CD4-positive, alpha-beta T cell (primary cell): ENCODE data around the gene TMEM43. TPM values are rescaled to one million over a fixed set of nuclear protein-coding genes. Genes with fewer than 3 reads are reported as not detected.

Source experiments
- ATAC-seq: fragments of 200-7000 bp; cut with Tn5 transposase; one replicate; pipeline ENCODE4 v1.10.0; 2022; ENCODE audit warnings: mild to moderate bottlenecking; ENCODE audit not compliant: poor library complexity
- CTCF ChIA-PET: fragments of 350-600 bp; sonication (Branson Sonifier 250); formaldehyde crosslinking; loops from one replicate; lab custom pipeline; 2021; ENCODE audit warnings: antibody characterized with exemption, inconsistent platforms; lab: Charles Lee
- POLR2A ChIA-PET: fragments of 350-600 bp; sonication (Branson Sonifier 250); formaldehyde crosslinking; loops from one replicate; lab custom pipeline; 2021; ENCODE audit warnings: antibody characterized with exemption, inconsistent platforms; lab: Charles Lee
- DNase-seq, 14 experiments: peaks; one replicate each; pipeline ENCODE4 v3.0.0-alpha.2; 2013 to 2020; ENCODE audit warnings: mixed read lengths in 2 of 14
- H3K27ac ChIP-seq, 2 donors: one replicate each; pipeline versions ENCODE4 v1.5.1 to v1.7.0; 2013; ENCODE audit warnings: low read length in 2 of 2, low read depth in 1 of 2, mild to moderate bottlenecking in 1 of 2
- H3K27me3 ChIP-seq, 2 experiments: 1 replicate in 1 of 2; 2 replicates in 1 of 2; pipeline versions ENCODE4 v1.6.1 to v1.7.0; 2013; ENCODE audit warnings: low read length in 2 of 2, control low read depth in 1 of 2, mild to moderate bottlenecking in 1 of 2, moderate library complexity in 1 of 2; ENCODE audit not compliant: insufficient read depth in 2 of 2, control insufficient read depth in 1 of 2
- H3K36me3 ChIP-seq: one replicate; pipeline ENCODE4 v1.6.1; 2013; ENCODE audit warnings: low read length, control low read depth; ENCODE audit not compliant: insufficient read depth
- H3K4me1 ChIP-seq: one replicate; pipeline ENCODE4 v1.6.1; 2013; ENCODE audit warnings: low read length, control low read depth; ENCODE audit not compliant: insufficient read depth
- H3K4me3 ChIP-seq: one replicate; pipeline ENCODE4 v1.5.1; 2013; ENCODE audit warnings: mild to moderate bottlenecking, low read length, moderate library complexity
- H3K9me3 ChIP-seq, 2 experiments: 1 replicate in 1 of 2; 2 replicates in 1 of 2; pipeline versions ENCODE4 v1.6.1 to v1.7.0; 2013; ENCODE audit warnings: low read length in 2 of 2, mild to moderate bottlenecking in 2 of 2, control low read depth in 1 of 2, moderate library complexity in 1 of 2; ENCODE audit not compliant: control insufficient read depth in 1 of 2, insufficient read depth in 1 of 2
- H3K27ac Mint-ChIP-seq: one replicate; pipeline ENCODE4 v1.8.0; 2020; ENCODE audit warnings: mixed read lengths
- H3K27me3 Mint-ChIP-seq: one replicate; pipeline ENCODE4 v1.8.0; 2021; ENCODE audit warnings: mixed read lengths
- H3K36me3 Mint-ChIP-seq: one replicate; pipeline ENCODE4 v1.8.0; 2021; ENCODE audit warnings: low read depth, mixed read lengths
- H3K4me1 Mint-ChIP-seq: one replicate; pipeline ENCODE4 v1.8.0; 2021; ENCODE audit warnings: low read depth, mixed read lengths
- H3K4me3 Mint-ChIP-seq: one replicate; pipeline ENCODE4 v1.8.0; 2020; ENCODE audit warnings: mild to moderate bottlenecking, mixed read lengths
- H3K9me3 Mint-ChIP-seq: one replicate; pipeline ENCODE4 v1.8.0; 2020; ENCODE audit warnings: mixed read lengths
- CTCF ChIP-seq: fragments of 200-600 bp; IDR thresholded peaks from one replicate; pipeline ENCODE4 v1.8.0; 2022; ENCODE audit warnings: antibody characterized with exemption, mild to moderate bottlenecking
- intact Hi-C, 2 experiments: fragments of 100-400 bp; cut with DNase I in 1 of 2; cut with micrococcal nuclease in 1 of 2; formaldehyde crosslinking; loops; one replicate each; pipeline versions ENCODE4 v1.15.1 to v1.9.0; 2023 to 2025; cut with DNase I, micrococcal nuclease
- total RNA-seq, 174 experiments: library from RNA in 2 of 174; stranded (reverse) in 2 of 174; gene quantifications; one replicate each; pipeline ENCODE4 v1.2.3 and lab custom pipeline; 2021 to 2026

Gene TMEM43
- total RNA-seq, 2 experiments from 2014 or later, result 24.8 to 27.6 TPM

- ChIA-PET CTCF (no interaction called here), POLR2A (no interaction called here)
- no peak overlapping the region for H3K27ac Mint-ChIP-seq
- intact Hi-C loops, result loop anchor here (10.0 kb wide), 5 partner anchors 262 to 772 kb away; partner anchors contain the start of genes NR2C2 (in 1 of the 2) and NUP210 (in 1 of the 2)
- DNase-seq (no peak), ATAC-seq (no peak)
- H3K9me3 Mint-ChIP-seq, result no peaks in the 10 kb centered on the region
- no peaks in the 10 kb centered on the region for H3K9me3 ChIP-seq
- no peaks in the 10 kb centered on the region for H3K27me3 ChIP-seq
- peaks cover 37% of the 10 kb centered on the region for H3K4me1 ChIP-seq
- peaks cover 71% of the 10 kb centered on the region for H3K36me3 Mint-ChIP-seq
- no peaks in the 10 kb centered on the region for H3K27me3 Mint-ChIP-seq
- no peak overlapping the region for H3K4me3 Mint-ChIP-seq
- no peak overlapping the region for H3K4me3 ChIP-seq
- H3K36me3 ChIP-seq, result peaks cover 54% of the 10 kb centered on the region
- H3K4me1 Mint-ChIP-seq, result peaks cover 78% of the 10 kb centered on the region
- no peak overlapping the region for H3K27ac ChIP-seq
- no peak for TF ChIP-seq CTCF
These were observed 47.6 kb downstream of the TMEM43 start for GRCh38 chr3:14172496-14172895.

GRCh38 chr3:14174483-14174882, 49.6 kb downstream of the TMEM43 start:
- peaks cover 82% of the 10 kb centered on the region for H3K4me1 Mint-ChIP-seq
- Histone ChIP-seq H3K27ac (peak overlapping the region in 1 of 2 donors; percentile 51), H3K9me3 (no peaks in the 10 kb centered on the region), H3K36me3 (peaks cover 34% of the 10 kb centered on the region), H3K4me1 (peaks cover 51% of the 10 kb centered on the region), H3K4me3 (no peak overlapping the region), H3K27me3 (no peaks in the 10 kb centered on the region)
- no peaks in the 10 kb centered on the region for H3K9me3 Mint-ChIP-seq
- TF ChIP-seq CTCF, result no peak
- peak overlapping the region; percentile 79 for H3K4me3 Mint-ChIP-seq
- H3K27me3 Mint-ChIP-seq, result no peaks in the 10 kb centered on the region
- ATAC-seq, result no peak
- intact Hi-C loops, result loop anchor here (2.0 to 10.0 kb wide), 7 partner anchors 18 to 770 kb away; partner anchors contain the start of genes NR2C2 (in 1 of the 2) and NUP210 (in 1 of the 2)
- peak overlapping the region; percentile 93 for H3K27ac Mint-ChIP-seq
- CTCF ChIA-PET, result no interaction called here
- peaks cover 63% of the 10 kb centered on the region for H3K36me3 Mint-ChIP-seq
- no peak for DNase-seq
- POLR2A ChIA-PET, result interaction anchor here (0.8 to 3.1 kb wide), 4 partner anchors 30 to 477 kb away, joined by 3 to 33 read pairs (median 18); partner anchors contain the start of genes CCDC174, CHCHD4 and TMEM43

GRCh38 chr3:14175383-14176037, 50.7 kb downstream of the TMEM43 start:
- Mint-ChIP-seq H3K27ac (peak overlapping the region; percentile 93), H3K9me3 (no peaks in the 10 kb centered on the region), H3K4me3 (peak overlapping the region; percentile 79), H3K36me3 (peaks cover 53% of the 10 kb centered on the region), H3K27me3 (no peaks in the 10 kb centered on the region), H3K4me1 (peaks cover 79% of the 10 kb centered on the region)
- CTCF ChIA-PET, result interaction anchor here (1.2 to 1.8 kb wide), 5 partner anchors 9 to 295 kb away, joined by 3 to 6 read pairs (median 3); partner anchors contain the start of gene WNT7A
- peak overlapping the region in 1 of 2 donors; percentile 51 for H3K27ac ChIP-seq
- no peaks in the 10 kb centered on the region for H3K9me3 ChIP-seq
- intact Hi-C loops, result loop anchor here (1.0 to 10.0 kb wide), 12 partner anchors 19 to 1693 kb away; partner anchors contain the start of genes SLC6A6 (in 2 of the 2), NR2C2 (in 1 of the 2), NUP210 (in 1 of the 2) and RPL32 (in 1 of the 2)
- TF ChIP-seq CTCF, result no peak
- peaks cover 53% of the 10 kb centered on the region for H3K4me1 ChIP-seq
- ATAC-seq (peak; percentile 52), DNase-seq (peak in 13 of 14 experiments; percentile 24 to 91 (median 45))
- POLR2A ChIA-PET, result interaction anchor here (0.7 to 3.1 kb wide), 12 partner anchors 8 to 889 kb away, joined by 3 to 33 read pairs (median 4); partner anchors contain the start of genes CCDC174, CHCHD4, MRPS25 and TMEM43
- H3K4me3 ChIP-seq, result peak overlapping the region; percentile 3
- peaks cover 24% of the 10 kb centered on the region for H3K36me3 ChIP-seq
- H3K27me3 ChIP-seq, result no peaks in the 10 kb centered on the region
